Measurements from ENCODE around the gene E2F4. TPM values are rescaled to one million over a fixed set of nuclear protein-coding genes. Genes with fewer than 3 reads are reported as not detected.
A peak's percentile ranks its signal among the peaks of the same experiment; 100 is the strongest.

Gene E2F4
- total and polyA plus RNA-seq, 2 of the 8 experiments (the other 6 are each of a cell fraction or from before 2014, with no cell fraction given): 79.9 to 157 TPM

DNA sequence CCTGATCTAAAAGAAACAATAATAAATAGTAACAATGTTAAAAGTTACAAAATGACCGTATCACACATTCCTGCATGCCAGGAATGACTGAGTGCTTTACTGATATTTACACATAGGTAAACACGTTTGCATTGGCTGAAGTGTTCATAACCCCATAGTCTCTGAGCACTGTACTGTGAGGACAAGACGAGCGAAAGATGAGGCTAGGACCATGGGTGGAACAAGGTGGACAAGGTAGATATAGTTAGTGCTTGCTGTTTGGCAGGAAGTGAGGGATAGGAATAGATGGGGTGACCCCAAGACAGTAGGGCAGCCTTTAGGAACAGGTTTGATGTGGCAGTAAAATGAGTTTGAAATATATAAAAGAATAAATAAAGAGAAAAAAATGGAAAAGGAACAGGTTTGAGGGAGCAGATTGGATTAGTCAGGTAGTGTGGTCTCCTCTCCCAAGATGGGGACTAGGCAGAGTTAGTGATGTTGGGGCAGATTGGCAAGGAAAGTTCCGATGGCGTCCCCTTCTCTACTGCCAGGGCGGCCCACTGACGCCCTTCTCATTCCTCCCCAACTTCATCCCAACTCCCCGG, 452 bp upstream of the E2F4 start:
- peak overlapping the region; percentile 64 to 93 for H3K4me2 ChIP-seq (ENCODE audit: insufficient read depth in 1 of 2, low read depth in 2 of 2, low read length in 2 of 2)
- peaks cover 7% of the 10 kb centered on the region for H3K23me2 ChIP-seq (ENCODE audit: low read depth, low read length)
- no peak overlapping the region for H2BK15ac ChIP-seq (ENCODE audit: low read length)
- DNase-seq (ENCODE audit: low read depth in 1 of 2, low spot score in 2 of 2): no peak
- H2AK5ac ChIP-seq (ENCODE audit: low read depth, low read length): no peak overlapping the region
- H2AFZ ChIP-seq (ENCODE audit: low read length): no peak overlapping the region; the same call in 1 of the 2 replicates
- H3K9me3 ChIP-seq (ENCODE audit: insufficient read depth in 2 of 2, low read depth in 1 of 2, low read length in 1 of 2): no peaks in the 10 kb centered on the region
- no peak overlapping the region for H3K14ac ChIP-seq (ENCODE audit: insufficient read length)
- H3K9ac ChIP-seq (replicated peaks in 1 of 4; ENCODE audit: extremely low read depth in 1 of 4, low read depth in 3 of 4, low read length in 3 of 4): no peak overlapping the region; a peak in 2 of 7 replicates
- H3K79me1 ChIP-seq (ENCODE audit: low read depth, low read length): peaks cover 10% of the 10 kb centered on the region
- peaks cover 8 to 17% of the 10 kb centered on the region in 2 experiments for H3K79me2 ChIP-seq (ENCODE audit: control insufficient read depth in 1 of 2, insufficient read depth in 2 of 2, low read length in 2 of 2)
- 41% methylated on average over 9 of the region's 9 CpGs; no CpG with 5 or more reads in 1 of the 2 experiments for WGBS, 2 experiments (ENCODE audit: extremely low coverage in 1 of 2, insufficient coverage in 1 of 2, insufficient read length in 1 of 2, insufficient replicate concordance in 2 of 2, low coverage in 1 of 2, low lambda C conversion rate in 2 of 2, missing lambda C conversion rate in 1 of 2)
- ChIA-PET POLR2A (ENCODE audit: partially characterized antibody) (no interaction called here), CTCF (ENCODE audit: partially characterized antibody) (interaction anchor here (9.3 kb wide), 1 partner anchor 18 kb away, joined by 151 read pairs; the partner anchor contains the start of gene NOL3)
- no peak overlapping the region for H3K4ac ChIP-seq (replicated peaks; ENCODE audit: insufficient read length, low read depth, low read length)
- peak overlapping the region in 3 of 4 experiments; percentile 29 to 99 (median 98); a peak in 6 of 8 replicates for H3K4me3 ChIP-seq (ENCODE audit: extremely low read depth in 1 of 4, insufficient read depth in 2 of 4, low read depth in 3 of 4, low read length in 4 of 4)
- no peak overlapping the region; the same call in 1 of the 2 replicates for H2BK5ac ChIP-seq (ENCODE audit: low read depth, low read length)
- no peak for FAIRE-seq
- H2BK12ac ChIP-seq (ENCODE audit: low read depth, low read length): 0 out of 2 replicates have a peak overlapping the region, but pooled peaks have one; percentile 45
- no peak for TF ChIP-seq TEAD4 (IDR thresholded peaks at IDR 0.05; ENCODE audit: low read depth, low read length)
- no peak for TF ChIP-seq ASH2L (IDR thresholded peaks at IDR 0.05; ENCODE audit: low read length)
- peak; percentile 16 for TF ChIP-seq KDM4A (IDR thresholded peaks at IDR 0.05; ENCODE audit: low read depth, low read length, severe bottlenecking)
- TF ChIP-seq RNF2 (IDR thresholded peaks at IDR 0.05; ENCODE audit: borderline replicate concordance, low read depth, low read length, missing control alignments, poor library complexity, severe bottlenecking): no peak
- no peak for TF ChIP-seq MAFK (IDR thresholded peaks at IDR 0.05; ENCODE audit: low read depth, low read length)
- no peak for TF ChIP-seq SIN3A (conservative IDR thresholded peaks at IDR 0.05 in 1 of 2, IDR thresholded peaks at IDR 0.05 in 1 of 2; ENCODE audit: low read depth in 1 of 2, low read length in 2 of 2)
- no peak overlapping the region for H4K5ac ChIP-seq (ENCODE audit: insufficient read length, low read depth, low read length)
- H3K23ac ChIP-seq (ENCODE audit: insufficient read length): no peak overlapping the region
- no peak overlapping the region for H3K27ac ChIP-seq (ENCODE audit: low read depth, low read length)
- H2BK20ac ChIP-seq (ENCODE audit: low read length): no peak overlapping the region
- H3K56ac ChIP-seq (replicated peaks; ENCODE audit: insufficient read length, low read depth, low read length): no peak overlapping the region
- H3K36me3 ChIP-seq (ENCODE audit: control insufficient read depth in 2 of 4, insufficient read depth in 4 of 4, low read length in 3 of 4): peaks cover 12 to 29% (median 22%) of the 10 kb centered on the region in 4 experiments
- peak overlapping the region; percentile 34 for H4K91ac ChIP-seq (replicated peaks; ENCODE audit: insufficient read length, low read length)
- H3K27me3 ChIP-seq (replicated peaks in 1 of 4; ENCODE audit: control insufficient read depth in 3 of 4, extremely low read depth in 1 of 4, insufficient read depth in 3 of 4, low read length in 3 of 4): peaks cover 0 to 6% (median under 1%) of the 10 kb centered on the region in 4 experiments; a peak in 3 of 7 replicates
- no peak overlapping the region for H3K18ac ChIP-seq (ENCODE audit: extremely low read depth, low read length)
- H4K20me1 ChIP-seq (replicated peaks in 1 of 2; ENCODE audit: control insufficient read depth in 1 of 2, insufficient read depth in 2 of 2, low read length in 2 of 2): peaks cover 4 to 18% of the 10 kb centered on the region in 2 experiments
- H4K8ac ChIP-seq (ENCODE audit: extremely low read depth, insufficient read depth, low read length): no peak overlapping the region
- H2BK120ac ChIP-seq (replicated peaks; ENCODE audit: low read depth, low read length): no peak overlapping the region
- H3K4me1 ChIP-seq (replicated peaks in 1 of 4; ENCODE audit: control insufficient read depth in 3 of 4, insufficient read depth in 4 of 4, low read length in 3 of 4): peaks cover 0 to 13% (median 2%) of the 10 kb centered on the region in 4 experiments; a peak in 4 of 7 replicates
